Activated naive CD4-positive, alpha-beta T cell treated with anti-CD3 and anti-CD28 coated beads, Interleukin-2, amount 10 ng/mL, durations not matched to agents 5 hours and 36 hours (primary cell): Measurements from ENCODE around the gene CARHSP1. TPM values are rescaled to one million over a fixed set of nuclear protein-coding genes. Genes with fewer than 3 reads are reported as not detected.

ENCODE experiments used
- total RNA-seq, 2 experiments: library from RNA; stranded (reverse); gene quantifications; one replicate each; pipeline ENCODE4 v1.2.3, GENCODE V29; 2021

Gene CARHSP1
- 100 to 1,000 TPM; 154 to 160 TPM for total RNA-seq

GRCh38 chr16:8868416-8869211, at the start of gene CARHSP1:
Gene CARHSP1 (minus strand): TSS chr16:8869006. CDS start chr16:8859328, 9,678 bp downstream.

DNA sequence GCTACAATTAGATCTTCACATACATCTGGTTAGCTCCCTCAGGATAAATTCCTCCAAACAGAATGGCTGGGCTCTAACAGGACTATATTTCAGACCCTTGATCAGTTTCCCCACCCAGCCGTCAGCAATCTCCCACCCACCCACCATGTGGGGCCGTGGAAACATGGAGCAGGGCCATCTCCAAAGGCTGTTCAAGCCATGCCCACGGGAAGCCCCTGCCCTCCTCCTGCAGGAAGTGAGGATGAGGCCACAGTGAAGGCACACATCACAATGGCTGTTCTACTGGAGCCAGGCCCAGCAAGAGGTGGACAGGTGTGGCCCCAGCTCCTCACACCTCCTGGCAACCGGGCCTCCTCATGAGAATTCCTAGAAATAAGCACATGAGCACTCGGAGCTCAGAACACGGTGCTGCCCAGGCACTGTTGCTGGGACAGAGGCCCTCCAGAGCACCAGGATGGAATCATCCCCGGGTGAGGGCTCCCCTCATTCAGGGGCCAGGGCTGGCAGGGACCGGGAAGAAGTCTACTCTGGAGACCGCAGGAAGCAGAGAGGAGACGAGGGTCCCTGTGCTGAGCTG, 13.3 kb upstream of the CARHSP1 start, which contains the start of gene LITAFD:
TSS of gene LITAFD (plus strand) at position 311 of the 577 bp plus-strand sequence. CDS start 2,005 bp downstream, outside the sequence.

Other genes with a start within 250 kb of the CARHSP1 start
- gene METTL22, start 247.3 kb downstream of the CARHSP1 start, total RNA-seq, result 10 to 100 TPM; 21.3 to 28.1 TPM
- 1 to 10 TPM; 4.8 TPM for gene ABAT, start 194.4 kb downstream of the CARHSP1 start, total RNA-seq
- gene TMEM186, start 71.4 kb downstream of the CARHSP1 start, total RNA-seq, result 10 to 100 TPM; 10.4 to 12.1 TPM
- 10 to 100 TPM; 33.6 to 36.0 TPM for gene PMM2, start 71.2 kb downstream of the CARHSP1 start, total RNA-seq
- gene LITAFD, start 13.3 kb upstream of the CARHSP1 start, total RNA-seq, result not detected
- gene USP7, start 94.9 kb upstream of the CARHSP1 start, total RNA-seq, result 100 to 1,000 TPM; 155 to 161 TPM
- 10 to 100 TPM; 67.0 to 70.8 TPM for gene HAPSTR1, start 222.6 kb upstream of the CARHSP1 start, total RNA-seq